ENCODE results near the gene GREB1.

The GREB1 gene

DNA sequence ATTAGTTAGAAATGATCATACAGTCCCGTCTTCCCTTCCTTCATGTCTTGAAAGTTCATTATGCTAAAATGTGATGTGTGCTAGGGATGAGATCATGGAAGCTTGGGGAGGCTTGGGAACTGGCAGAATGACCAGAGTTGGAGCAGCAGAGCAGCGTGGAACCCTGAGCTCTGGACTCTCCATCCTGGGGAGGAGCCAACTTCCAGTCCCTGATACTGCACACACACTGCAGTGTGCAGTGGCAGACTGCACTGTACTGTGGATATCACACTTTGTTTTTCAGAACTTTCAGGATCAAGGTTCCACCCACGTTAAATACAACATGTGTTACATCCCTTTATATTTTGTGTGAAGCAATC lies 27.3 kb upstream of the GREB1 start:
- Histone ChIP-seq H3K27ac (ENCODE audit: extremely low read depth, low read depth, low read length) (no peak overlapping the region), H3K4me3 (ENCODE audit: low read depth, low read length) (no peak overlapping the region), H3K9me3 (ENCODE audit: control insufficient read depth, insufficient read depth, low read depth, low read length) (no peaks in the 10 kb centered on the region), H3K36me3 (ENCODE audit: control insufficient read depth in 2 of 2, insufficient read depth in 1 of 2, low read length in 2 of 2) (no peaks in the 10 kb centered on the region), H3K4me1 (ENCODE audit: control insufficient read depth, insufficient read depth, low read length) (no peaks in the 10 kb centered on the region; the same call in 1 of the 2 replicates)
- TF ChIP-seq SCRT1 (tag by site-specific recombination; IDR thresholded peaks at IDR 0.05; ENCODE audit: borderline replicate concordance) (no peak), ZBTB17 (tag by site-specific recombination; IDR thresholded peaks at IDR 0.05) (peak; percentile 32; the same call in 1 of the 2 replicates), ZFP69B (tag by site-specific recombination; IDR thresholded peaks at IDR 0.05) (no peak), ZNF549 (tag by site-specific recombination; IDR thresholded peaks at IDR 0.05) (no peak), ZNF366 (tag by site-specific recombination; conservative IDR thresholded peaks at IDR 0.05) (no peak), BCL11B (tag by site-specific recombination; IDR thresholded peaks at IDR 0.05; ENCODE audit: low read depth) (no peak), ZNF600 (tag by site-specific recombination; IDR thresholded peaks at IDR 0.05) (0 out of 2 replicates have a peak, but pooled peaks have one; percentile 30)
- POLR2A ChIA-PET, result no interaction called here
- CTCF ChIA-PET, result interaction anchor here (0.6 kb wide), 1 partner anchor 595 kb away, joined by 3 read pairs; no protein-coding TSS in a partner anchor

DNA sequence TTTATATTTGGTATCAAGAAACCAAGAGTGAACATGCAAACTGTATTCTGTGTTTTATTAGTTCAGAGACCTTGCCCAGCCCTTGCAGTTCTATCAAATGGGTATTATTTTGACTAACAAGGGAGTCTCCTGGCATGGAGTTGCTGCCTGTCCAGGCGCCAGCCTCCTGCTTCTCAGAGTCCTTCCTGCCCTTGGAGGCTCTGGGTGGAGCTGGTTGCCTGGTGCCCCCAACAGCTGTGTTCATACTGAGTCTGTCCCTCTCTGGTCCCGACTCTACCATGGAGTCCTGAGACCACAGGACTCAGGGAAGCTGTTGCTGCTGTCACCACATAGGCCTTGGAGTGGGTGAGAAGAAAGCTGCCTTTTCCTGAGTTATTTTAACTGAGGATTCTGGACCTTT lies 26.3 kb upstream of the GREB1 start:
- no peak overlapping the region for H3K4me3 ChIP-seq (ENCODE audit: low read depth, low read length)
- CTCF ChIA-PET, result interaction anchor here (0.5 to 0.6 kb wide), 2 partner anchors 56 to 596 kb away, joined by 3 read pairs; no protein-coding TSS in a partner anchor
- TF ChIP-seq ZNF10 (tag by site-specific recombination; IDR thresholded peaks at IDR 0.05) (no peak), SETDB1 (IDR thresholded peaks at IDR 0.05; ENCODE audit: insufficient read length, low read length) (no peak), ZNF404 (tag by site-specific recombination; IDR thresholded peaks at IDR 0.05) (no peak), ZNF146 (tag by site-specific recombination; IDR thresholded peaks at IDR 0.05) (no peak), MZF1 (tag by site-specific recombination; IDR thresholded peaks at IDR 0.05; ENCODE audit: borderline replicate concordance) (no peak), GFI1B (tag by site-specific recombination; IDR thresholded peaks at IDR 0.05) (no peak), KLF7 (tag by site-specific recombination; IDR thresholded peaks at IDR 0.05; ENCODE audit: borderline replicate concordance) (no peak), ZSCAN30 (tag by site-specific recombination; IDR thresholded peaks at IDR 0.05) (no peak)
- TF ChIP-seq, protein P1, sequence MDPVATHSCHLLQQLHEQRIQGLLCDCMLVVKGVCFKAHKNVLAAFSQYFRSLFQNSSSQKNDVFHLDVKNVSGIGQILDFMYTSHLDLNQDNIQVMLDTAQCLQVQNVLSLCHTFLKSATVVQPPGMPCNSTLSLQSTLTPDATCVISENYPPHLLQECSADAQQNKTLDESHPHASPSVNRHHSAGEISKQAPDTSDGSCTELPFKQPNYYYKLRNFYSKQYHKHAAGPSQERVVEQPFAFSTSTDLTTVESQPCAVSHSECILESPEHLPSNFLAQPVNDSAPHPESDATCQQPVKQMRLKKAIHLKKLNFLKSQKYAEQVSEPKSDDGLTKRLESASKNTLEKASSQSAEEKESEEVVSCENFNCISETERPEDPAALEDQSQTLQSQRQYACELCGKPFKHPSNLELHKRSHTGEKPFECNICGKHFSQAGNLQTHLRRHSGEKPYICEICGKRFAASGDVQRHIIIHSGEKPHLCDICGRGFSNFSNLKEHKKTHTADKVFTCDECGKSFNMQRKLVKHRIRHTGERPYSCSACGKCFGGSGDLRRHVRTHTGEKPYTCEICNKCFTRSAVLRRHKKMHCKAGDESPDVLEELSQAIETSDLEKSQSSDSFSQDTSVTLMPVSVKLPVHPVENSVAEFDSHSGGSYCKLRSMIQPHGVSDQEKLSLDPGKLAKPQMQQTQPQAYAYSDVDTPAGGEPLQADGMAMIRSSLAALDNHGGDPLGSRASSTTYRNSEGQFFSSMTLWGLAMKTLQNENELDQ (tag by site-specific recombination; IDR thresholded peaks at IDR 0.05; ENCODE audit: low read depth), result no peak
- TF ChIP-seq, protein P2, sequence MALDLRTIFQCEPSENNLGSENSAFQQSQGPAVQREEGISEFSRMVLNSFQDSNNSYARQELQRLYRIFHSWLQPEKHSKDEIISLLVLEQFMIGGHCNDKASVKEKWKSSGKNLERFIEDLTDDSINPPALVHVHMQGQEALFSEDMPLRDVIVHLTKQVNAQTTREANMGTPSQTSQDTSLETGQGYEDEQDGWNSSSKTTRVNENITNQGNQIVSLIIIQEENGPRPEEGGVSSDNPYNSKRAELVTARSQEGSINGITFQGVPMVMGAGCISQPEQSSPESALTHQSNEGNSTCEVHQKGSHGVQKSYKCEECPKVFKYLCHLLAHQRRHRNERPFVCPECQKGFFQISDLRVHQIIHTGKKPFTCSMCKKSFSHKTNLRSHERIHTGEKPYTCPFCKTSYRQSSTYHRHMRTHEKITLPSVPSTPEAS (tag by site-specific recombination; IDR thresholded peaks at IDR 0.05), result no peak
- TF ChIP-seq, protein P3, sequence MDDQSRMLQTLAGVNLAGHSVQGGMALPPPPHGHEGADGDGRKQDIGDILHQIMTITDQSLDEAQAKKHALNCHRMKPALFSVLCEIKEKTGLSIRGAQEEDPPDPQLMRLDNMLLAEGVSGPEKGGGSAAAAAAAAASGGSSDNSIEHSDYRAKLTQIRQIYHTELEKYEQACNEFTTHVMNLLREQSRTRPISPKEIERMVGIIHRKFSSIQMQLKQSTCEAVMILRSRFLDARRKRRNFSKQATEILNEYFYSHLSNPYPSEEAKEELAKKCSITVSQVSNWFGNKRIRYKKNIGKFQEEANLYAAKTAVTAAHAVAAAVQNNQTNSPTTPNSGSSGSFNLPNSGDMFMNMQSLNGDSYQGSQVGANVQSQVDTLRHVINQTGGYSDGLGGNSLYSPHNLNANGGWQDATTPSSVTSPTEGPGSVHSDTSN (CRISPR knock-in tag; IDR thresholded peaks at IDR 0.05), result no peak
- POLR2A ChIA-PET, result no interaction called here
- H3K4me1 ChIP-seq (ENCODE audit: control insufficient read depth, insufficient read depth, low read length), result no peaks in the 10 kb centered on the region; the same call in 1 of the 2 replicates
- no peak overlapping the region for H3K27ac ChIP-seq (ENCODE audit: extremely low read depth, low read depth, low read length)
- H3K9me3 ChIP-seq (ENCODE audit: control insufficient read depth, insufficient read depth, low read depth, low read length), result no peaks in the 10 kb centered on the region
- no peaks in the 10 kb centered on the region for H3K36me3 ChIP-seq (ENCODE audit: control insufficient read depth in 2 of 2, insufficient read depth in 1 of 2, low read length in 2 of 2)

DNA sequence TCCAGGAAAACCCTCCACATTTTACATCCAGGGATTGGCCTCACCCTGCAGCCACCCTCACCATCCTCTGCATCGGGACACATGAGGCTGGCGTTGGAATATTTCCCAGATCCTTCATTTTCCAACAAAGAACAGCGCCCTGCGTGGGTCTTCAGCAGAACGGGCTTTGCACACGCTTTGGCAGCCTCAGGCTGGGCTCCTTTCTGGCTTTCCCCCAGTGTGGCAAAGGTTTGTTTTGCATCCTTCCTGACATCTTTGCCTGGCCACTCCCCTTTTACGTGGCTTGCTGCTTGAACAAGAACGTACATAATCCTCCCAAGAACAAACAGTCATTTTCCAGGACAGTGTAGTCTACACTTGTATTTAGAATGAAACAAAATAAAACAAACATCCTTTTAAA lies 25.6 kb upstream of the GREB1 start:
- ChIA-PET CTCF (interaction anchor here (0.5 kb wide), 1 partner anchor 55 kb away, joined by 3 read pairs; no protein-coding TSS in a partner anchor), POLR2A (no interaction called here)
- H3K9me3 ChIP-seq (ENCODE audit: control insufficient read depth, insufficient read depth, low read depth, low read length), result no peaks in the 10 kb centered on the region
- H3K27ac ChIP-seq (ENCODE audit: extremely low read depth, low read depth, low read length), result no peak overlapping the region
- H3K4me3 ChIP-seq (ENCODE audit: low read depth, low read length), result no peak overlapping the region
- no peaks in the 10 kb centered on the region for H3K36me3 ChIP-seq (ENCODE audit: control insufficient read depth in 2 of 2, insufficient read depth in 1 of 2, low read length in 2 of 2)
- no peaks in the 10 kb centered on the region; the same call in 1 of the 2 replicates for H3K4me1 ChIP-seq (ENCODE audit: control insufficient read depth, insufficient read depth, low read length)
- no peak for TF ChIP-seq ZNF777 (tag by site-specific recombination; IDR thresholded peaks at IDR 0.05; ENCODE audit: borderline replicate concordance)
- TF ChIP-seq KLF1 (tag by site-specific recombination; IDR thresholded peaks at IDR 0.05), result no peak
- no peak for TF ChIP-seq ZSCAN30 (tag by site-specific recombination; IDR thresholded peaks at IDR 0.05)
- no peak for TF ChIP-seq ZNF266 (tag by site-specific recombination; IDR thresholded peaks at IDR 0.05; ENCODE audit: low read depth)
- no peak for TF ChIP-seq ZNF37A (tag by site-specific recombination; IDR thresholded peaks at IDR 0.05)
- TF ChIP-seq EGR2 (tag by site-specific recombination; IDR thresholded peaks at IDR 0.05; ENCODE audit: low read depth), result no peak
- TF ChIP-seq ZFP41 (tag by site-specific recombination; IDR thresholded peaks at IDR 0.05; ENCODE audit: borderline replicate concordance), result no peak
- TF ChIP-seq, protein P4, sequence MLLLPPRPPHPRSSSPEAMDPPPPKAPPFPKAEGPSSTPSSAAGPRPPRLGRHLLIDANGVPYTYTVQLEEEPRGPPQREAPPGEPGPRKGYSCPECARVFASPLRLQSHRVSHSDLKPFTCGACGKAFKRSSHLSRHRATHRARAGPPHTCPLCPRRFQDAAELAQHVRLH (tag by site-specific recombination; IDR thresholded peaks at IDR 0.05), result no peak
- no peak for TF ChIP-seq ZNF302 (tag by site-specific recombination; IDR thresholded peaks at IDR 0.05; ENCODE audit: low read depth)
